ENCODE data around the gene UXS1.

Gene UXS1

DNA sequence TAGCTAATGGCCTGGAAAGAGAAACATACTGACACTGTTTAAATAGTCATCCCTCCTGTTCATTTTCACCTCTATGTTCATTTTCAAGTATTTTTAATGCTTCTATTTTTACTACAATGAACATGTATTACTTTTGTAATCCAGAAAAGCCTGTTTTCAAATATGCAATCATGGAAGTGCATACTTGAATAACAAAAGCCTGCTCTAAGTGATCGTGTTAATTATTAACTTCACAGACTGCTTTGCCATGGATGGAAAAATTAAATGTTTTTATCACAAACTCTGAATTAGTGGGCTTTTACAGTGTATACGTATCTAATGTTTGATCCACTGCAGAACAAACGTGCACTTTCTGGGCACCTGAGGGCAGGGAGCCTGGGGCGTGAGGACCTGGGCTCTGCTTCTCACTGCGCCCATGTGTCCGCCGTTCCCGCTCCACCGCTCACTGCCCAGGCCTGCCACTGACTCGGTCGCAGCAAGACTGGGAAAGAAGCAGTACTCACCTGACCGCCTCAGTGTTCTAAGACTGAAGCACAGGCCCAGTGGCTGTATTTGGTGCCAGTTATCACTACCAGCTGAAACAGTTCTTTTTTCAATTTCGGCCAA, 80.6 kb downstream of the UXS1 start:
- no peak for TF ChIP-seq EGR1 (IDR thresholded peaks at IDR 0.05)

DNA sequence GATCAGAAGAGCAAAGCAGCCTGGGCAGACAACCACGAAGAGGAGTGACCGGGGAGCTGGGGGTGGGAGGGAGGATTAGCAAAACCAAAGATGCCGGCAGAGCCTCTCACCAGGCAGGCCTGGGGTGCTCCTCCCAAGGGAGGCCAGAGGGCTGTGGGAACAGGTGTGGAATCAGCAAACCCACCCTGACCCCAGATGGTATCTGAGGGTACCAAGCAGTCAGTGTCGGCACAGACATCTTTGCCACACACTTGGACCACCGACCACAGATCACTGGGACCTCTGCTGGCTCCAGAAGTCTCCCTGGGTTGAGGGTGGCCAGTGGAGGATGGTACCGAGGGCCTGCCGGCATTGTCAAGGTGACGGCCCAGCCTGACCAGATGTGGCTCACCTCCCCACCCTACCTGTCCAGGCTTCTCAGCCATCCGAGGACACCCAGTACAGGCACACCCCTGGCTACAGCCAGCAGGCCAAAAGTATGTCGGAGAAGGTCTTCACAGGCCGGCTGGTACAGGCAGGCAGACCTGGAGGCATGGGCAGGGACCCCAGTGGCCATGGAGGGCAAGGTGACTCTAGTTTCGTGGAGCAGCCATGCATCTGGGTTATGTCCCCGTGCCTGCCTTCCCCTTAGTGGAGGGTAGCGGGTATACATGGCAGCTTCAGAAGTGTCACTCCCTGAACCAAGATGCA, 82.1 kb downstream of the UXS1 start:
- TF ChIP-seq, protein P1, sequence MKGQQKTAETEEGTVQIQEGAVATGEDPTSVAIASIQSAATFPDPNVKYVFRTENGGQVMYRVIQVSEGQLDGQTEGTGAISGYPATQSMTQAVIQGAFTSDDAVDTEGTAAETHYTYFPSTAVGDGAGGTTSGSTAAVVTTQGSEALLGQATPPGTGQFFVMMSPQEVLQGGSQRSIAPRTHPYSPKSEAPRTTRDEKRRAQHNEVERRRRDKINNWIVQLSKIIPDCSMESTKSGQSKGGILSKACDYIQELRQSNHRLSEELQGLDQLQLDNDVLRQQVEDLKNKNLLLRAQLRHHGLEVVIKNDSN (IDR thresholded peaks at IDR 0.05), result no peak
- TF ChIP-seq, protein P2, sequence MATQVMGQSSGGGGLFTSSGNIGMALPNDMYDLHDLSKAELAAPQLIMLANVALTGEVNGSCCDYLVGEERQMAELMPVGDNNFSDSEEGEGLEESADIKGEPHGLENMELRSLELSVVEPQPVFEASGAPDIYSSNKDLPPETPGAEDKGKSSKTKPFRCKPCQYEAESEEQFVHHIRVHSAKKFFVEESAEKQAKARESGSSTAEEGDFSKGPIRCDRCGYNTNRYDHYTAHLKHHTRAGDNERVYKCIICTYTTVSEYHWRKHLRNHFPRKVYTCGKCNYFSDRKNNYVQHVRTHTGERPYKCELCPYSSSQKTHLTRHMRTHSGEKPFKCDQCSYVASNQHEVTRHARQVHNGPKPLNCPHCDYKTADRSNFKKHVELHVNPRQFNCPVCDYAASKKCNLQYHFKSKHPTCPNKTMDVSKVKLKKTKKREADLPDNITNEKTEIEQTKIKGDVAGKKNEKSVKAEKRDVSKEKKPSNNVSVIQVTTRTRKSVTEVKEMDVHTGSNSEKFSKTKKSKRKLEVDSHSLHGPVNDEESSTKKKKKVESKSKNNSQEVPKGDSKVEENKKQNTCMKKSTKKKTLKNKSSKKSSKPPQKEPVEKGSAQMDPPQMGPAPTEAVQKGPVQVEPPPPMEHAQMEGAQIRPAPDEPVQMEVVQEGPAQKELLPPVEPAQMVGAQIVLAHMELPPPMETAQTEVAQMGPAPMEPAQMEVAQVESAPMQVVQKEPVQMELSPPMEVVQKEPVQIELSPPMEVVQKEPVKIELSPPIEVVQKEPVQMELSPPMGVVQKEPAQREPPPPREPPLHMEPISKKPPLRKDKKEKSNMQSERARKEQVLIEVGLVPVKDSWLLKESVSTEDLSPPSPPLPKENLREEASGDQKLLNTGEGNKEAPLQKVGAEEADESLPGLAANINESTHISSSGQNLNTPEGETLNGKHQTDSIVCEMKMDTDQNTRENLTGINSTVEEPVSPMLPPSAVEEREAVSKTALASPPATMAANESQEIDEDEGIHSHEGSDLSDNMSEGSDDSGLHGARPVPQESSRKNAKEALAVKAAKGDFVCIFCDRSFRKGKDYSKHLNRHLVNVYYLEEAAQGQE (IDR thresholded peaks at IDR 0.05; ENCODE audit: low read depth), result no peak
- no peak for TF ChIP-seq RAD21 (IDR thresholded peaks at IDR 0.05; ENCODE audit: low read depth)
- no peak for TF ChIP-seq FOXM1 (IDR thresholded peaks at IDR 0.05; ENCODE audit: borderline replicate concordance, low read depth)
- TF ChIP-seq, protein P3, sequence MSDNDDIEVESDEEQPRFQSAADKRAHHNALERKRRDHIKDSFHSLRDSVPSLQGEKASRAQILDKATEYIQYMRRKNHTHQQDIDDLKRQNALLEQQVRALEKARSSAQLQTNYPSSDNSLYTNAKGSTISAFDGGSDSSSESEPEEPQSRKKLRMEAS (IDR thresholded peaks at IDR 0.05), result no peak
- no peak for TF ChIP-seq TCF12 (IDR thresholded peaks at IDR 0.05; ENCODE audit: low read depth)

DNA sequence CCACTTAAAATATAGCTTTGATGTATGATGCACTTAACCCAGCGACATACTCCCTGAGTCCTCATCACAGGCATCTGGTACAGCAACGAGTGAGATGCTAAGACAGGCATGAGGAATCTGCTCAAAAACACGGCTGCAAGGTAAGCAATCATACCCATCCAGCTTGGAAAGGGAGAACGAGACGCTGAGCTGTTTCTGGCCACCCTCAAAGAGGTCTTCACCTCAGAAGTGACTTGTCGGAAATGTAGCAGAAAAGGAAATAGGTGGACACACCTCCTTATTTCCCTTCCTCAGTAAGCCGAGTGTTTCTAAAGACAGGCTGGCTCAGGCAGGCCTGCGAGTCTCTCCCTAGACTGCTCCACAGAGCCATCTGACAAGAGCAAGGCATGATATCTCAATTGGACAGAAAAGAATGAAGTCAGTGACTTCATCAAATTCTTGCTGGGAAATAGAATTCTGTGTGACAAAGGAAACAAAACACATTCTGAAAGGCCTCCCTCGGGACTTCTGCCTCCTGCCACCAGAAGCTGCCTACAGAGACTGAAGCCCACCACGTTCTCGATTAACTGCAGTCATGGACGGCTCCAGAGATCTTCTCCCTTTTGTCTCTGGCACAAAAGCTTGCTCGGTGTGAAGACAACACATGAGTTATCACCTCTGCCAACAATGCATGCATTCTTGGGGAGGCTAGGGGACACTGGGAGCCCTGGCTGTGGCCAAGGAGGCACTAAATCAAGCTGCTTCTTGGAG, 84.3 kb downstream of the UXS1 start:
- no peak for TF ChIP-seq FOXM1 (IDR thresholded peaks at IDR 0.05; ENCODE audit: borderline replicate concordance, low read depth)

DNA sequence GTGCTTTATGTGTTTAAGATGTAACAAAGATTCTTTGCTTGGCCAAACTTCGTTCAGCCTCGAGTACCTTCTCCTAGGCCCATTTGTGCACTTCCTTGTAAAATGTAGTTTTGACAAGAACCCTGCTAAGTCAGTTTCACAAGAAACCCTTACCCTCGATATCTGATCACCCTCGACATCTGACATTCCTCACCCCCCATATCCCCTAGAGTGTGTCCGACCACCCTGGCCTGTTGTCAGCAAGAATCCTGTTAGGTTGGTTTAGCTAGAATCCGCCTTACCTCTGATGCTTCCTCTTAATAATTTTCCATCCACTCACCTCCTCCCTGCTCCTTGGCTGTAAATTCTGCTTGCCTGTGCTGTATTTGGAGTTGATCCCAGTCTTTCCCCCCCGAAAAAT, 85.3 kb downstream of the UXS1 start:
- no peak for TF ChIP-seq RAD21 (IDR thresholded peaks at IDR 0.05; ENCODE audit: low read depth)
- TF ChIP-seq CREB1 (IDR thresholded peaks at IDR 0.05; ENCODE audit: low read depth), result no peak
- no peak for TF ChIP-seq NFIC (IDR thresholded peaks at IDR 0.05)
- TF ChIP-seq TAF1 (IDR thresholded peaks at IDR 0.05; ENCODE audit: low read depth), result no peak
- TF ChIP-seq YY1 (IDR thresholded peaks at IDR 0.05; ENCODE audit: low read depth), result no peak
- TF ChIP-seq, protein P2 (IDR thresholded peaks at IDR 0.05; ENCODE audit: low read depth), result no peak
- TF ChIP-seq CEBPB (IDR thresholded peaks at IDR 0.05), result no peak
- TF ChIP-seq EGR1 (IDR thresholded peaks at IDR 0.05), result no peak

DNA sequence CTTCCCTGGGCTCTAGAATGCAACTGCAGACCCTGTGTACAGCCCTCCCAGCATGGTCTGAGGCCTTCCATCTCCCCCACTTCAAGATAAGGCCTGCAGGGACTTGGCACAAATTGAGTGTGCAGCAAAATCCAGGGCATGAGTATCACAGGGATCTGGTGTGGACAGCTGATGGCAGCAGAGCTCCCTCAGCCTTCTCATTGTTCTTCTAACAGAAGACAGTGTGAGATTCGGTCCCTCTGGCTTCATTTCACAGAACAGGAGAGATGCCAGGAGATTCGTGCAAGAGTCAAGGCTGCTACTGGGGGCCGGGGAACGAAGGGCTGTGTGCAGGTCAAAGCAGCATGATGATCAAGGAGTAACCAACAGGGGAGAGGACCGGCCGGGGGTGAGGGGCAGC, 85.8 kb downstream of the UXS1 start:
- TF ChIP-seq, protein P3 (IDR thresholded peaks at IDR 0.05), result no peak
- TF ChIP-seq ZBTB7A (IDR thresholded peaks at IDR 0.05; ENCODE audit: low read depth) (no peak), RAD21 (IDR thresholded peaks at IDR 0.05; ENCODE audit: low read depth) (no peak; the same call in 1 of the 2 replicates), EGR1 (IDR thresholded peaks at IDR 0.05) (no peak), TAF1 (IDR thresholded peaks at IDR 0.05; ENCODE audit: low read depth) (no peak)

DNA sequence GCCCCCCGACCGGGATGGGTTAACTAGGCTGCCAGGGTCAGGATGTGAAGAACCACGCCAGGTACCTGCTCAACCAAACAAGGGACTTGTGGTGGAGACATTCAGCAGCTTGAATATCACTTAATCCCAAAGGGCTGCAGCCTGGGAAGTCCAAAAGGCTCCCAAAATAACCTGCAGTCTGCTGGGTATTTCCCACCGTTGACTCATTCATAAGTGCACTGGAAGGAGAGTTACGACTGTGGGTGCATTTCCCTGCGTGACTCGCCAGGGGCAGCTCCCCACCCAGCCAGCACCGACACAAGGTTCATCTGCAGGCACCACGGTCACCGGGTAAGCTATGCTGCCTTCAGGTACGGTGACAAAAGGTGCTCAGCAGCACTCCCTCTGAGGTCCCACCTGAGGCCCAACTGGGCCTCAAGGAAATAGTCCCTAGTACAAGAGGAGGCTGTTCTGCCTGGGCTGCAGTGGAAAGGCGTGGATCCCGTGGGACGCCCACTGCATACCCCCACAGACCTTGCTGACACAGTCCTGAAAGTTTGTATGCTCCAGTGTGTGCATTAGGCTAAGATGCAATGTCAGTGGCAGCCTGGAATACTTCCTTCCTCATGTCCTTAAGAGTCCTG, 86.5 kb downstream of the UXS1 start:
- no peak for TF ChIP-seq EP300 (IDR thresholded peaks at IDR 0.05; ENCODE audit: borderline replicate concordance)
- no peak for TF ChIP-seq FOXM1 (IDR thresholded peaks at IDR 0.05; ENCODE audit: borderline replicate concordance, low read depth)
- TF ChIP-seq CEBPB (IDR thresholded peaks at IDR 0.05), result no peak
- TF ChIP-seq TCF12 (IDR thresholded peaks at IDR 0.05; ENCODE audit: low read depth), result no peak
- TF ChIP-seq, protein P2 (IDR thresholded peaks at IDR 0.05; ENCODE audit: low read depth), result no peak
- TF ChIP-seq, protein P1 (IDR thresholded peaks at IDR 0.05), result no peak
- TF ChIP-seq CREB1 (IDR thresholded peaks at IDR 0.05; ENCODE audit: low read depth), result no peak
- no peak for TF ChIP-seq TEAD4 (IDR thresholded peaks at IDR 0.05)
- TF ChIP-seq RAD21 (IDR thresholded peaks at IDR 0.05; ENCODE audit: low read depth), result no peak
- TF ChIP-seq TAF1 (IDR thresholded peaks at IDR 0.05; ENCODE audit: low read depth), result no peak
- no peak for TF ChIP-seq EGR1 (IDR thresholded peaks at IDR 0.05)
- no peak for TF ChIP-seq YY1 (IDR thresholded peaks at IDR 0.05; ENCODE audit: low read depth)
- TF ChIP-seq NFIC (IDR thresholded peaks at IDR 0.05), result no peak
- TF ChIP-seq, protein P3 (IDR thresholded peaks at IDR 0.05), result no peak
- TF ChIP-seq ZBTB7A (IDR thresholded peaks at IDR 0.05; ENCODE audit: low read depth), result no peak
